ENCODE measurements around the gene P2RX5. TPM values are rescaled to one million over a fixed set of nuclear protein-coding genes. Genes with fewer than 3 reads are reported as not detected.

The P2RX5 gene
- polyA plus RNA-seq, 3 donors from 2014 or later: 5.9 to 8.9 (median 8.4) TPM

- H3K27ac Mint-ChIP-seq: no peak overlapping the region
- DNase-seq: peak in 1 of 3 donors; percentile 15
- no peaks in the 10 kb centered on the region for H3K9me3 Mint-ChIP-seq
- H3K36me3 Mint-ChIP-seq: peaks cover 0 to 12% (median 10%) of the 10 kb centered on the region in 3 donors
- no peaks in the 10 kb centered on the region for H3K4me1 Mint-ChIP-seq
- H3K4me3 Mint-ChIP-seq: no peak overlapping the region
- no peaks in the 10 kb centered on the region for H3K27me3 Mint-ChIP-seq (ENCODE audit: low read depth in 3 of 3)
Measured at GRCh38 chr17:3647769-3648555, 48.0 kb downstream of the P2RX5 start.

DNA sequence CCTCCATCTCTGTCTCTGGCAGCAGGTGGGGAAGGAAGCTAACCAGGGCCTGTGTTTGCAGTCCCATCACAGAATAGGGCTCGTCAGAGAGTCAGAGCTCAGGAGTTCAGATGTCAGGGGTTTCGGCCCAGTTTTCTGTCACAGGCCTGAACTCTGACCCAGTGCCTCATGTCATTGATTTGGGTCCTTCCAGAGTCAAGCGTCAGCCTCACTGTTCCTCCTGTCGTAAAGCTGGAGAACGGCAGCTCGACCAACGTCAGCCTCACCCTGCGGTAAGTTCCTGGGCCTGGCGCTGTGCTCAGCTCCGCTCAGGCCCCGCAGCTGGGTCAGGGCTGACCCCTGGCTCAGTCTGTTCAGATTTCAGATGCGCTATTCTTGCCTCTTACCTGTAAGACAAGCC, 48.7 kb downstream of the P2RX5 start:
- Mint-ChIP-seq H3K4me1 (no peaks in the 10 kb centered on the region), H3K4me3 (no peak overlapping the region), H3K27me3 (ENCODE audit: low read depth in 3 of 3) (no peaks in the 10 kb centered on the region), H3K9me3 (no peaks in the 10 kb centered on the region), H3K27ac (no peak overlapping the region), H3K36me3 (peaks cover 0 to 12% (median 10%) of the 10 kb centered on the region in 3 donors)
- no peak for DNase-seq

DNA sequence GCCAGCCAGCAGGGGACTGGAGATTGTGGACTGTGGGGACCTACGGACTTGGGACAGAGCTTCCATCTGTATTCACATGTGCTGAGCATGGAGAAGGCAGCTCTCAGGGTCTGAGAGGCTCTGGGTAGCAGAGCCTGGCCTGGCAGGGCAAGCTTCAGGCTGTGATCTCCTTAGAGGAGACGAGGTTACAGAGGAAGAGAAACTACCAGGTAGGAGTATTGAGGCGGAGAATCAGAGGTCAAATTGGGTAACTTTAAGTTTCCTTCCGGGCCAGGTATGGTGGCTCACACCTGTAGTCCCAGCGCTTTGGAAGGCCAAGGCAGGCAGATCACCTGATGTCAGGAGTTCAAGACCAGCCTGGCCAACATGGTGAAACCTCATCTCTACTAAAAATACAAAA, 50.6 kb downstream of the P2RX5 start:
- Mint-ChIP-seq H3K27me3 (ENCODE audit: low read depth in 3 of 3) (no peaks in the 10 kb centered on the region), H3K9me3 (no peaks in the 10 kb centered on the region), H3K36me3 (peaks cover 0 to 12% (median 10%) of the 10 kb centered on the region in 3 donors), H3K4me1 (no peaks in the 10 kb centered on the region), H3K4me3 (no peak overlapping the region), H3K27ac (no peak overlapping the region)
- DNase-seq: no peak

DNA sequence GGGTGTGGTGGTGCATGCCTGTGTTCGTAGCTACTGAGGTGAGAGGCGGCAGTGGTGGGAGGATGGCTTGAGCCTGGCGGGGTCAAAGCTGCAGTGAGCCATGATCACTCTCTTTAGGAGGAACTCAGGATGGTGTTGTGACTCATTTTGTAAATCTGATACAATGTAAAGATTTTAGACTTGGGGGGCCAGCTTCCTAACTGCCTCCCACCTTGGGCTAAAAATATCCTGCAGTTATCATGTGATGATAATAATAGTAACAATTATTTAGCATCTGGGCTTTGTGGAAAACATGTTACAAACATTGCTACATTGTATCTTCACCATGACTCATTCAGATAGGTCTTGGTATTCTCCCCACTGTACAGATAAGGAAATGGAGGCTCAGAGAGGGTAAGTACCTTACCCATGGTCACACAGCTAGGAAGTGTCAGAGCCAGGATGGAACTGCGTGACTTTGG, 52.0 kb downstream of the P2RX5 start:
- Mint-ChIP-seq H3K9me3 (no peaks in the 10 kb centered on the region), H3K27ac (no peak overlapping the region), H3K4me1 (peaks cover 3 to 5% of the 10 kb centered on the region in 2 donors), H3K36me3 (peaks cover 0 to 7% (median 6%) of the 10 kb centered on the region in 3 donors), H3K4me3 (no peak overlapping the region), H3K27me3 (ENCODE audit: low read depth in 3 of 3) (no peaks in the 10 kb centered on the region)
- DNase-seq: no peak

DNA sequence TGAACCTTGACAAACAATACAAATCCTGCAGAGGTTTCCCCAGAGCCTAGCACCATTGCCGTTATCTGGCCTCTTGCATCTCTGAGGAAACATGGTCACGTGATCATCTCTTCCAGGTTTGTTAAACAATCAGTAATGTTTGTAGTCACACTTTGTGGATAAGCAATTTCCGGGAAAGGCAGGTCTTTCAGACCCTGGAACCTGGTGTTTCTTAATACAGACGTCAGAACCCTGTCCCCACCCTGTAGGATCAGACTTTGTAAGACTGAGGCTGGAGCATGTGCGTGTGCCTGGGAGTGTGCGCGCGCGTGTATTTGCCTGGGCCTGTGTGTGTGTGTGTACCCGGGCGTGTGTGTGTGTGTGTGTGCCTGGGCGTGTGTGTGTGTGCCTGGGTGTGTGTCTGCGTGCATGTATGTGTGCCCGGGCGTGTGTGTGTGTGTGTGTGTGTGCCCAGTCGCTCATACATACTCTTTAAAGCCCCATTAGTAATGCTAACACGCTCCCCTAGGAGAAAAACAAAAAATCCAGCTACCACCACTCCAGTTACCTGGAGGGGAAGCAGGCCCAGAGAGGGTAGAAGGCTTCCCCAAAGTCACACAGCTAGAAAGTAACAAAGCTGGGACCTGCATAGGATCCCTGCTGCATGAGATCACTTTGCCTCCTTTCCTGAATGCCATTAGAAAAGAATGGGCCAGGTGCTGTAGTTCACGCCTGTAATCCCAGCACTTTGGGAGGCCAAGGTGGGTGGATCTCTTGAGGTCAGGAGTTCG, 54.1 kb downstream of the P2RX5 start:
- no peak for DNase-seq
- H3K27ac Mint-ChIP-seq: no peak overlapping the region
- H3K36me3 Mint-ChIP-seq: peaks cover 0 to 6% (median 3%) of the 10 kb centered on the region in 3 donors
- H3K4me1 Mint-ChIP-seq: peaks cover 10 to 15% of the 10 kb centered on the region in 2 donors
- no peak overlapping the region for H3K4me3 Mint-ChIP-seq
- no peaks in the 10 kb centered on the region for H3K27me3 Mint-ChIP-seq (ENCODE audit: low read depth in 3 of 3)
- H3K9me3 Mint-ChIP-seq: no peaks in the 10 kb centered on the region

- no peak overlapping the region for H3K4me3 Mint-ChIP-seq
Measured at GRCh38 chr17:3641014-3641413, 54.9 kb downstream of the P2RX5 start.

GRCh38 chr17:3639981-3640596, 55.9 kb downstream of the P2RX5 start:
- Mint-ChIP-seq H3K27ac (peak overlapping the region in 1 of 6 donors; percentile 51), H3K27me3 (ENCODE audit: low read depth in 3 of 3) (peaks cover 0 to 3% (median 2%) of the 10 kb centered on the region in 3 donors), H3K36me3 (peaks cover 0 to 3% (median 0%) of the 10 kb centered on the region in 3 donors), H3K4me3 (peak overlapping the region in 1 of 5 donors; percentile 21), H3K4me1 (peaks cover 13 to 15% of the 10 kb centered on the region in 2 donors), H3K9me3 (no peaks in the 10 kb centered on the region)
- DNase-seq: no peak

More at GRCh38 chr17:3641014-3641413, 54.9 kb downstream of the P2RX5 start:
- H3K27ac Mint-ChIP-seq: no peak overlapping the region
- H3K27me3 Mint-ChIP-seq (ENCODE audit: low read depth in 3 of 3): peaks cover 0 to 3% (median 2%) of the 10 kb centered on the region in 3 donors
- no peaks in the 10 kb centered on the region for H3K9me3 Mint-ChIP-seq
- H3K4me1 Mint-ChIP-seq: peaks cover 10 to 15% of the 10 kb centered on the region in 2 donors
- no peak for DNase-seq
- H3K36me3 Mint-ChIP-seq: peaks cover 0 to 6% (median 3%) of the 10 kb centered on the region in 3 donors

DNA sequence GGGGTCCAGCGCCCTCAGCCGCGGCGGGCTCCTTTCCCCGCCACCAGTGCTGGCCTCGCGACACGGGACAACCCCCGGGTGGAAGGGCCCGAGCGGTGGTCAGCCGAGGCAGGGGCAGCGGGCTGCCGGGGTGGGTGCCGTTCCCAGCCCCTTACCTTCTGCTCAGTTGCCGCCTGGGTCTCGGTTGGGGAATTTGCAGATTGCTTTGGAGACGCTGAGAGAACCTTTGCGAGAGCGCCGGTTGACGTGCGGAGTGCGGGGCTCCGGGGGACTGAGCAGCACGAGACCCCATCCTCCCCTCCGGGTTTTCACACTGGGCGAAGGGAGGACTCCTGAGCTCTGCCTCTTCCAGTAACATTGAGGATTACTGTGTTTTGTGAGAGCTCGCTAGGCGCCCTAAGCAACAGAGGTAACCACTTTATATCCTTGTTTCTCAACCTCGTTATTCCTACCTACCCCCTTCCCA, 59.0 kb downstream of the P2RX5 start:
- DNase-seq: no peak
- peaks cover 0 to 3% (median 2%) of the 10 kb centered on the region in 3 donors for H3K27me3 Mint-ChIP-seq (ENCODE audit: low read depth in 3 of 3)
- H3K27ac Mint-ChIP-seq: peak overlapping the region in 5 of 6 donors; percentile 28 to 96 (median 71)
- H3K4me3 Mint-ChIP-seq: peak overlapping the region; percentile 75 to 100 (median 80)
- H3K4me1 Mint-ChIP-seq: peaks cover 20 to 22% of the 10 kb centered on the region in 2 donors
- no peaks in the 10 kb centered on the region for H3K9me3 Mint-ChIP-seq
- H3K36me3 Mint-ChIP-seq: no peaks in the 10 kb centered on the region

GRCh38 chr17:3636154-3636907, 59.6 kb downstream of the P2RX5 start, which contains the start of the genes CTNS and SHPK:
CTNS (plus strand) TSS chr17:3636760; CDS start chr17:3640207, 3,447 bp downstream.
SHPK (minus strand) TSS chr17:3636250; CDS start chr17:3636219, 31 bp downstream.
- Mint-ChIP-seq H3K4me1 (peaks cover 20 to 22% of the 10 kb centered on the region in 2 donors), H3K9me3 (no peaks in the 10 kb centered on the region)

GRCh38 chr17:3635474-3636153, 60.3 kb downstream of the P2RX5 start:
- no peak for DNase-seq
- Mint-ChIP-seq H3K27ac (peak overlapping the region in 3 of 6 donors; percentile 34 to 96 (median 56)), H3K36me3 (no peaks in the 10 kb centered on the region), H3K4me1 (peaks cover 20 to 22% of the 10 kb centered on the region in 2 donors), H3K27me3 (ENCODE audit: low read depth in 3 of 3) (peaks cover 0 to 3% (median 2%) of the 10 kb centered on the region in 3 donors), H3K9me3 (no peaks in the 10 kb centered on the region), H3K4me3 (peak overlapping the region; percentile 96 to 100 (median 99))

More at GRCh38 chr17:3636154-3636907, 59.6 kb downstream of the P2RX5 start, which contains the start of the genes CTNS and SHPK:
- peak; percentile 94 to 95 (median 94) for DNase-seq
- Mint-ChIP-seq H3K27me3 (ENCODE audit: low read depth in 3 of 3) (peaks cover 0 to 3% (median 2%) of the 10 kb centered on the region in 3 donors), H3K4me3 (peak within 1 kb of the TSS; percentile 96 to 100 (median 99)), H3K36me3 (no peaks in the 10 kb centered on the region), H3K27ac (peak within 1 kb of the TSS; percentile 96 to 100 (median 99))

GRCh38 chr17:3632287-3632686, 63.7 kb downstream of the P2RX5 start:
- Mint-ChIP-seq H3K27me3 (ENCODE audit: low read depth in 3 of 3) (peaks cover 0 to 3% (median 2%) of the 10 kb centered on the region in 3 donors), H3K4me3 (no peak overlapping the region), H3K27ac (no peak overlapping the region), H3K9me3 (no peaks in the 10 kb centered on the region), H3K36me3 (peaks cover 1 to 13% (median 8%) of the 10 kb centered on the region in 3 donors), H3K4me1 (peaks cover 10 to 14% of the 10 kb centered on the region in 2 donors)
- DNase-seq: no peak

GRCh38 chr17:3630781-3631180, 65.2 kb downstream of the P2RX5 start:
- no peak overlapping the region for H3K27ac Mint-ChIP-seq
- H3K4me1 Mint-ChIP-seq: peaks cover 6 to 10% of the 10 kb centered on the region in 2 donors
- peaks cover 11 to 22% (median 13%) of the 10 kb centered on the region in 3 donors for H3K36me3 Mint-ChIP-seq
- no peak overlapping the region for H3K4me3 Mint-ChIP-seq
- DNase-seq: no peak
- peaks cover 0 to 1% (median 0%) of the 10 kb centered on the region in 3 donors for H3K27me3 Mint-ChIP-seq (ENCODE audit: low read depth in 3 of 3)
- H3K9me3 Mint-ChIP-seq: no peaks in the 10 kb centered on the region
